ENCODE data around the gene SRPK3.
A peak's percentile ranks its signal among the peaks of the same experiment; 100 is the strongest.

The SRPK3 gene

GRCh38 chrX:153789654-153790053 lies 8.8 kb downstream of the SRPK3 start:
- no peak for DNase-seq

GRCh38 chrX:153791104-153791852 lies 10.4 kb downstream of the SRPK3 start:
- DNase-seq = no peak

- no peak for DNase-seq
Measured at GRCh38 chrX:153792368-153792767, 11.5 kb downstream of the SRPK3 start.

- DNase-seq = no peak
Measured at GRCh38 chrX:153793291-153793690, 12.4 kb downstream of the SRPK3 start.

GRCh38 chrX:153794018-153794896 lies 13.4 kb downstream of the SRPK3 start, which contains the start of the genes IDH3G and SSR4:
Gene IDH3G, minus strand, starts transcription at chrX:153794375. Its CDS starts 49 bp downstream, at chrX:153794326.
Gene SSR4, plus strand, starts transcription at chrX:153794668. Its CDS starts 20 bp downstream, at chrX:153794688.
- peak; percentile 89 for DNase-seq

- no peak for DNase-seq
Measured at GRCh38 chrX:153794897-153795816, 14.3 kb downstream of the SRPK3 start.

GRCh38 chrX:153797415-153798015 lies 16.7 kb downstream of the SRPK3 start:
- DNase-seq = no peak

GRCh38 chrX:153799326-153799725 lies 18.5 kb downstream of the SRPK3 start:
- no peak for DNase-seq

GRCh38 chrX:153800177-153800722 lies 19.4 kb downstream of the SRPK3 start:
- DNase-seq = no peak

GRCh38 chrX:153800746-153801145 lies 19.9 kb downstream of the SRPK3 start:
- no peak for DNase-seq

GRCh38 chrX:153801669-153802068 lies 20.8 kb downstream of the SRPK3 start:
- DNase-seq = no peak

- DNase-seq = no peak
Measured at GRCh38 chrX:153802513-153803045, 21.7 kb downstream of the SRPK3 start.

- DNase-seq = no peak
Measured at GRCh38 chrX:153803211-153804099, 22.6 kb downstream of the SRPK3 start.

- DNase-seq = no peak
Measured at GRCh38 chrX:153804100-153804595, 23.3 kb downstream of the SRPK3 start.

- DNase-seq = no peak
Measured at GRCh38 chrX:153804621-153805020, 23.8 kb downstream of the SRPK3 start.

GRCh38 chrX:153805436-153805835 lies 24.6 kb downstream of the SRPK3 start:
- DNase-seq = no peak

GRCh38 chrX:153806999-153807575 lies 26.2 kb downstream of the SRPK3 start:
- DNase-seq = no peak

GRCh38 chrX:153807976-153808375 lies 27.1 kb downstream of the SRPK3 start:
- DNase-seq = no peak

- no peak for DNase-seq
Measured at GRCh38 chrX:153812220-153812619, 31.4 kb downstream of the SRPK3 start.

- DNase-seq = no peak
Measured at GRCh38 chrX:153813161-153813560, 32.3 kb downstream of the SRPK3 start.

Data from NCI-H510A (cell line).